NCI-H2107 (cell line): Measurements from ENCODE around the gene RNF13.

Experiments used
- DNase-seq: peaks from one replicate; lab custom pipeline; 2025; lab: John Stamatoyannopoulos, UW

Gene RNF13

DNA sequence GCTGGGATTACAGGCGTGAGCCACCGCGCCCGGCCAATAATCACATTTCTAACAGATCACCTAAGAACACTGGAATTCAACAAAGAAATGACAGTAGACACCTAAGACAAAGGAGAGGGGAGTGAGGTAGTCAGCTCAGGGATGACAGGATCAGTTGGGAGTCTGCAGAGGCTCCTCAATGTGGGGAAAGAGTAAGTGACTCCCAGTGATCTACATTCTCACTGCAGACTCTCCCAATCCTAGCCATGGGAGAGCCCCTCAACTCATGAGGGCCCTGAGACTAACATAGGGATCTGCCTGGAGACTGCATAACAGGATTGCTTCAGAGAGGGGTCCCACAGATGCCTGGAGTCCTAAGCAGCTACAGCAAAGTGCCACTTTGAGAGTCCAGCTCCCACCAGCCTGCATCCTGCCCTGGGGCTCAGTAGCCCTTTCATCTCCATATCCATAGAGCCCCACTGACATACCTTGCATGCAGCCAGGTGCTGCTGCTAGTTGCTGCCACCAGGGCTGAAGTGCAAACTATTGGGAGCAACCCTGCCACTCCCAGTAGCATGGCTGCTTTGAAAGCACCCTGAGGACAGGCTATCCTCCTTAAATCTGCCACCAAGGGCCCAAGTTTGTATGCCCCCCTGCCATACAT, 179.5 kb downstream of the RNF13 start:
- no peak for DNase-seq

DNA sequence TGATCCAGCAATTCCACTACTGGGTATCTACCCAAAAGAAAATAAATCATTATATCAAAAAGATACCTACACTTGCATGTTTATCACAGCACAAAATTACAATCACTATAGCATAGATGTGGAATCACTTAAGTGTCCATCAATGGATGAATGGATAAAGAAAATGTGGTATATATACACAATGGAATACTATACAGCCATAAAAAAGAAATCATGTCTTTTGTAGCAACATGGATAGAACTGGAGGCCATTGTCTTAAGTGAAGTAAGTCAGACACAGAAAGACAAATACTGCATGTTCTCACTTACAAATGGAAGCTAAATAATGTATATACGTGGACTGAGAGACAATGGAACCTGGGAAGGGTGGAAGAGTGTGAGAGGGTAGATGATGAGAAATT, 185.9 kb downstream of the RNF13 start:
- DNase-seq = no peak

DNA sequence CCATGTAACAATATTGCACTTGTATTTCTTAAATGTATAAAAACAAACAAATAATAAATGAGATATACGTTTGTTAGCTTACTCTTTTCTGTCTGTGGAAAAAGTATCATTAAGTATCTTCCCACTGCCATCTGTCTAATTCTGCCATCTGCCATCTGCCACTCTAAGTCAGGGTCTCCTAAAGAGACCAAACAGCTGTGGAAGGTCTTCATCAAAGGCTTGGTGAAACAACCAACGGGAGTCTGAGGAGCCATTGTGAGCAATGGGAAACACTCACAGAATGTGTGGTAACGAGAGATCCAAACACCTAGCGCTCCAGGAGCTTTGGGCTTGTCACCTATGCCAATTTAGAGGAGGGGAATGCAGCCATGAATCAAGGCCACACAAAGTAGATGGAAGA, 186.4 kb downstream of the RNF13 start:
- no peak for DNase-seq

DNA sequence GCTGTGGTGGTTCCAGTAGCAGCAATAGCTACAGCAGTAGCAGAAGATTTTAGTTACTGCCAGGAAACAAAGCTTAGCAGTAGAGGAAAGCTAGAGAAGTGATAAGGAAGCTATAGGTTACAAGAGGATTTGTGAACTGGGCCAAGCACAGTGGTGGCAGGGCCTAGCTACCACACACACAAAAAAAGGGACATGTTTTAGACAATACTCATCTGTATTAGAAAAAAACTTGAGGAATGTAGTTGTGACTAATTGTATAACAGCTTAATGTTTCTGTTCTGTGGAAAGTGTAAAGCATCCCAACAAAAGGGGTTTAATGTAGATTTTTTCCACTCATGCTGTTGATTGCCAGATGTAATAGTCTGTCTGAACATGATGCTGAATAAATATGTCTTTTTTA, 187.6 kb downstream of the RNF13 start:
- no peak for DNase-seq

DNA sequence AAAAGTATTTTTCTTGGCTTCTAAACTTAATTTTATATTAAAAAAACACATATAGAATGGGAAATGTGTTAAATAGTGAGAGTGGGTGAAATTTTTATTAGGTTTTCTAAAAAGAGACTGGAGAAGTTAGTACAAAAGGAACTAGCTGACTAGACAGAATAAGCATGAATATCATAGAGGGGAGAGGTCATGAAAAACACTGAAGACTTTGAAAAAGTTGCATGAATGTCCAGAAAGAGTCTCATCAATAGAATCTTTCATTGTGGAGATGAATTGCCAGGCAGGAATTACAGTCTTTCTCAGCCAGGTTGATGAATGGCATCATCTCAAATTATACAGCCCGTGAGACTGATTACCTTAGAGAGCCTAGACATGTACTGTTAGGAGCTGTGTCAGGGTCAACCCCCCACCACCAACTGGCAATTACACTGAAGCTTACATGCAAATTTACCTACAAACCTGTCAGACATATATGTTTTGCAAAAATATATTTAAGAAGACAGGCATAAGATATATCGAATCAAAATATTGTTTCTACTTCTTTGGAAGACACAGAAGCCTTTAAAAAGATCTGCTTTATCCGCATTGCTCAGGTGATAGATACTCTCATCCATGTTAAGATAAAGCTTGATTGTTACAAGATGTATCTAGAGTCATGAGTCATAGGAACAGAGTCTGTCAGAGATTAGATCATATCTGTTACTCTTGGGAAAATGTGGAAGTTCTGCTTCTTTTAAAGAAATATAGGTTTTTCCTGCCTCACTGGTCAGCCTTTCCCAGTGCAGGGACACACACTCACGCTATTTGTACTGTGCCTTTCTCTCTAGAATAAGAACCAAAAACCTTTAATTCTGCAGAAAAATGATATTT, 192.5 kb downstream of the RNF13 start:
- DNase-seq = no peak

DNA sequence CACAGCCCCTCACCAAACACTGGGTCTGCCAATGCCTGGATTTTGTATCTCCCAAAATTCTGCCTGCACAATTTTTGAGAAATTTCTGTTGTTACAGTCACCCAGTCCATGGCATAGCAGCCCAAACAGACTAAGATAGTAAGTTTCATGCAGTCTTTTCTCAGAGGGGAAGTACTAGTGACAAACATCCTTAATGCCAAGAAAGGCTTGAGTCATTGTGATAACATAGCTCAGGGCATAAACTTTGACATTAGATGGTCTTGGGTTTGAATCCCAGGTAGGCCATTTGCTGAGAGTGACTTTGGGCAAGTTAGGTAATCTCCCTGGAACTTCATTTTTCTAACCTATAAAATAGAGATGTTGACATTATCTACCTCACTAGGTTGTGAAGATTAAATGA, 193.8 kb downstream of the RNF13 start:
- DNase-seq = no peak
